GM19238 (cell line): ENCODE results near the gene LRRC37A.
"Not testable (repeated sequence)": the region's sequence is repeated elsewhere in the genome, so short reads cannot be mapped to it uniquely, and the experiment has no call there.

Source experiments
- DNase-seq: peaks from one replicate; pipeline ENCODE4 v3.0.0; 2011; ENCODE audit warnings: low spot score; ENCODE audit not compliant: insufficient read length

LRRC37A gene

DNA sequence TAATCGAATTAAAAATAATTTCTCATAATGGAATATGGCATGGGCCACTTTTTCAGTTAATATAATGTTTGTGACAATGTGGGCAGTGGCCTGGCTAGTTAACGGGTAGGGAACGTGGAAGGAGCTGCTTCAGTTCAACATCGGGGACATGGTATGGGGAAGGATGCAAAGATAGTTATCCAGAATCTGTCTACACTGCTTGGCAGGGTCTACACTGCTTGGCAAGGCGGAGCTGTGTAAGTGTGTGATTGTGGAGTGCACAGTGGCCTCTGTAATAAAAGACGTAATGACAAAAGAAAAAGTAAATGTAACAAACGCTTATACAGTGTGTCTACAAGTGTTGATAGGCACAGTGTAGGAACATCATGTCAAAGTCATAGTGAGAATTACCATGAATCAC is 7.3 kb upstream of the LRRC37A start:
- DNase-seq = not testable (repeated sequence)

DNA sequence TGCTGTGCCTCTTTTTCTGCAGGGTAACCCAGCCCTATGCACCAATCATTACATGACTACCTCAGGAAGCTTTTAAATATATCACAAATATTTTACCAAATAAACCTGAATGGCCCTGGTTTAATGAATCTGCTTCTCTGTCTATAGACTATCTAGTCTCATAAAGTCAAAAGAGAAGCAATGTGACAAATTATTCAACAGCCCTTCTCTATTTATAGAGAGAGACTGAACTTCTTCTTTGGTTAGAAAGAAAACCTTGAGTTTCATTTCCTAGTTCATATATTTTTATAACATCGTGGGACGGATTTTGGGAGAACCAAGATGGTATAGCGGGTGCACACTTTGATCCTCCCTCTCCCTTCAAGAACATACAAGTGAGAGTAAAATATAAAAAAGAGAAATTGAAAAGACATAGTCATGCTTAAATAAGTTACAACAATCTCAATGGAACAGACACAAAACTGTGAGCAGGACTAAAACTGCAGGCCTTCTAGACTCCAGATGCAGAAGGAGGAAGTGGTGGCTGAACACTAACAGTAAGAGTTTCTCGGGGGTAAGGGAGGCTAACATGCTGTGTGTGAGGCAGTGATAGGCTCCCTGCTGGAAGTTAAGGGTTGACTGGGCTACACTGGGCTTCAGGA is 3.9 kb upstream of the LRRC37A start:
- DNase-seq = not testable (repeated sequence)

DNA sequence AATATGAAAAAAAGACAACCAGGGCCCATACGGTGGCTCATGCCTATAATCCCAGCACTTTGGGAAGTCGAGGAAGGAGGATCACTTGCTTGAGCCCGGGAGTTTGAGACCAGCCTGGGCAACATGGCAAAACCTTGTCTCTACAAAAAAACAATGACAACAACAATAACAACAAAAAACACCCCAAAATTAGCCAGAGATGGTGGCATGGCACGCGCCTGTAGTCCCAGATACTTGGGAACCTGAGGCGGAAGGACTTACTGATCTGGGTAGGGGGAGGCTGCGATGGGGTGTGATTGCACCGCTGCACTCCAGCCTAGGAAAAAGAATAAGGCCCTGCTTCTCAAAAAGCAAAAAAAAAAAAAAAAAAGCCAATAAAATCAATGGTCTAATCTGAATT is 3.3 kb upstream of the LRRC37A start:
- DNase-seq = not testable (repeated sequence)

DNA sequence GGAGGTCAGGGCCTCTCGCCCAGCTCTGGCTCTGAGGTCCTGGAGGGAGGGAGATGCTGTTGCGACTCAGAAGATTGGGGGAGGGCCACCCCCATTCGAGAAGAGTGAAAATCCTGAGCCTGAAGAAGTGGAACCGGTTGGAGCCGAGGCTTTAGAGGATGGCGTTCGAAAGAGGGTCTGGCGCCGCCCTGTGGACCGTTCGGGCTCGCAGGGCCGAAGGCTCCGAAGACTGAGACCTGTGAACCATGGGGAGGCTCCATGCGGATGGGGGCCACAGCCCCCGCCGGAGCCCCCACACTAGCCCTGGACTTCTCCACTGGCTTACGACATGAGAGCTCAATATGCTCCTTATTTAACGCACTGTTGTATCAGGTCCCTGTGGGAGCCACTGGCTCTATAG is 46.3 kb downstream of the LRRC37A start:
- DNase-seq = not testable (repeated sequence)

DNA sequence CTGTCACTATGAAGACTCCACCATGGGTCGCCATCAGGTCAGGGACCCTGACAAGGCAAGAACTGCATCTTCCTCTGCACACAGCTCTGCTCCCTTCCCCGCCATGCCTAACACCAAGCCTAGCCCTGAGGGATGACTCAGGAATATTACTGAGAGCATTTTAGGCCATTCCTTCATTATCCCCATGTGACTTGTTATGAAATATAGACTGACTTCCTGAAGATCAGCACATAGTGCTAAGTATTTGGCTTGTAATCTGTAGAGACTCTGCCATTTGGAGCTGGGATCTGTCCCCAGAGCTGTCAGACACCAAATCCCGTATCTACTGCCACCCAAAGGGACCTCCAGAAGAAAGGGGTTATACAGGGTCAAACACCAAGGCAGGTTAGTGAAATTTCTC is 47.2 kb downstream of the LRRC37A start:
- DNase-seq = not testable (repeated sequence)

DNA sequence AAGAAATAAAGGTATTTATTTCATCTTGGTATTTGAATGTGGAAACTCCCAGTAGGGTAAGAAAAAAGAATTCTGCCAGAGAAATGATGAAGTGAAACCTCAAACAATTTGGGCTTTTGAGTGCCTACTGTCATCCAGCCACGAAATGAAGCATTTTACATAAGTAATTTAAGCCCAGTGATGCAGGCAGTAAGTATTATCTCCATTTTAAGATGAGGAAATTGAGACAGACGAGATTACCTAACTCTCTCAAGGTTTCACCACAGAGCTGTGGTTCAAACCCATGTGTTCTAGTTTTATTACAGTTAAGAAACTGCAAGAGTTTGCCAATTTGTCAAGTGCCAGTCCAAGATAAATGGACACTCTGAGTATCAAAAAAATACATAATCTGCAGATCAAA is 53.4 kb downstream of the LRRC37A start:
- not testable (repeated sequence) for DNase-seq

DNA sequence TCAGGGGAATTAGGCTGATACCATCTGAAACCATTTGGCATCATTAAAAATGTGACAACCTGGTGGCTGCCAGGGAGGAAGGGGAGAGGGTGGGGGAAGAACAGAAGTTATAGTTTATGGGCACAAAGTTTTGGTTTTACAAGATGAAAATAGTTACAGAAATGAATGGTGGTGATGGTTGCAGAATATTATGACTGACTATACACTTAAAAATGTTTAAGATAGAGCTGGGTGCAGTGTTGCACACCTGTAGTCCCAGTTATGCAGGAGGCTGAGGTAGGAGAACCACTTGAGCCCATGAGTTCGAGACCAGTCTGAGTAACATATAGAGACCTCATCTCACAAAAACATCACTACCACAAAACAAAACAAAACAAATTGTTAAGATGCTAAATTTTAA is 54.1 kb downstream of the LRRC37A start:
- not testable (repeated sequence) for DNase-seq

DNA sequence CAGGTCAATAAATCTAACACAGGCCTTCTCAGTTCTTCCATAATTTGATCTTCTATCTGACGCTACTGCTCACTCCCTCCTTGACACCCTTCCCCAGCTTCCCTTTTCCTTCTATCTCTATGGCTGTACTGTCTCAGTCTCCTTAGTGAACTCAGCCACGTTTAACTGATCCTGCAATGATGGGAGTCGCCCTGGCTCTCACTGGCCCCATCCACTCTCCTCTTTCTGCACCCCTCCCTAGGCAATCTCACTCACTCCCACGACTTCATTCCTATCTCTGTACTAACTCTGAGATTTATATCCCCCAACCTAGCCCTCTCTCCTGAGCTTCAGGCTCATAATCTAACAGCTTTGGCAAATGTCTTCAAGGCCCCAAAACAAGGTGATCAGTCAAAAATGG is 58.9 kb downstream of the LRRC37A start:
- not testable (repeated sequence) for DNase-seq

DNA sequence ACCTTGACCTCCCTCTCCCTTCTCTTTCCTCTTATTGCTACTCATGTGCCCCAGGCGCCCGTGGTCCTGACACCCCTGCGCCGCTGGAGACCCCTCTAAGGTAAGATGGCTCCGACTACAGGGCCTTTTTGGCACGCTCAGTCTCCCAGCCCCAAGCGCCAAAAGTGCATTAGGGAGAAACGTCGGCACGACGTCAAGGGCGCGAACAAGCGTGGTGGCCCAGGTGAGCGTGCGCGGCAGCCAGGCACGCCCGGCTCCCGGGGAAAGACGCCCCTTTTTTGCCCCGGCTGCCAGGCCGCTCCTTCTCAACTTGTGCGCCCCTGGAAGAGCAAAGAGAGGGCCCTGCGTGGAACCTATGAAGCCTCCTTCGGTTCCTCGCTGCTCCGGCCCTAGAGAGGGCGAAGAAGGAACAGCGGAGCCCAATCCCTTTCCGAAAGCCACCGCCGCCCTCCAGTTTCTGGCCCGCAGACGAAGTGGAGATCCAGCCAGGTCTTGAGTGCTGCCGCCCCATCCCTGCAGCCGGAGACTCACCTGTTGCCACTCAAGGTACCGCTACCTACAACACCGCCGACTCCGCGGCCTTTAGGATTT is 66.3 kb downstream of the LRRC37A start:
- DNase-seq = not testable (repeated sequence)

DNA sequence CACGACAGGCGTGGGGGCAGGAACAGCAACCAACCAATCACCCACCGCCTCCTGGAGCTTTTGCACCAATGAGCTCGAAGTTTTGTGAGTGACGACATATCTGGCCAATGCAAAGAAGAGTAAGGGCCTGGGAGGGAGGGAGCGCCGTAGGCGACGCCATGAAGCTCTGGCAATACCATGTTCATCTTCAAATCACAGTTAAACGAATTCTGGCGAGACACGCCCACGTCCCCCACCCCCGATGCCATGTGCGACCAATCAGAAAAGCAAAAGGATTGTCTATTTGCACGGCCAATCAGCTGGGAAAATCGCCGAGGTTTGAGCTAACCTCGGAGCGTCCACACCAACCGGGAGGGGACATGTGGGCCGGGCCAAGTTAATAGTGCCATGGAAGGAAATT is 66.8 kb downstream of the LRRC37A start, which contains the start of gene ARL17B:
Gene ARL17B, minus strand, starts transcription at position 12 of the 400 bp plus-strand sequence. CDS start 3,369 bp downstream, outside the sequence.
- DNase-seq = not testable (repeated sequence)

DNA sequence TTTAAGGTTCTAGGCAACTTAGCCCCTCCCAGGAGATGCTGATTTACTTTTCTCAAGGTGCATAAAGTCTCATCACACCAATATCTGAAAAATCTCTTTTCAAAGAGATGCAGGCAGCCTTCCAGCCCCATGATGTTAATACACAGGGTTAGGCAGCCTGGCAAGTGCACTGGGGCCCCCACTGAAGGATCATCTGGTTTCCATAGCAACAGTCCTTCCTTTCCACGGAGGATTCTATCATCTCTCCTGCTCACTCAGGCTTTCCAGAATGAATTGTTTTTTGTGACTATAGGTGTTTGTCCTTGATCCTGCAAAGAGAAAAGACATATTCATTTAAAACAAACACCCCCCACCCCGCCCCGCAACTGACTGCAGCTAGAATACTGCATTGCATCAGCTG is 72.6 kb downstream of the LRRC37A start:
- DNase-seq = not testable (repeated sequence)

DNA sequence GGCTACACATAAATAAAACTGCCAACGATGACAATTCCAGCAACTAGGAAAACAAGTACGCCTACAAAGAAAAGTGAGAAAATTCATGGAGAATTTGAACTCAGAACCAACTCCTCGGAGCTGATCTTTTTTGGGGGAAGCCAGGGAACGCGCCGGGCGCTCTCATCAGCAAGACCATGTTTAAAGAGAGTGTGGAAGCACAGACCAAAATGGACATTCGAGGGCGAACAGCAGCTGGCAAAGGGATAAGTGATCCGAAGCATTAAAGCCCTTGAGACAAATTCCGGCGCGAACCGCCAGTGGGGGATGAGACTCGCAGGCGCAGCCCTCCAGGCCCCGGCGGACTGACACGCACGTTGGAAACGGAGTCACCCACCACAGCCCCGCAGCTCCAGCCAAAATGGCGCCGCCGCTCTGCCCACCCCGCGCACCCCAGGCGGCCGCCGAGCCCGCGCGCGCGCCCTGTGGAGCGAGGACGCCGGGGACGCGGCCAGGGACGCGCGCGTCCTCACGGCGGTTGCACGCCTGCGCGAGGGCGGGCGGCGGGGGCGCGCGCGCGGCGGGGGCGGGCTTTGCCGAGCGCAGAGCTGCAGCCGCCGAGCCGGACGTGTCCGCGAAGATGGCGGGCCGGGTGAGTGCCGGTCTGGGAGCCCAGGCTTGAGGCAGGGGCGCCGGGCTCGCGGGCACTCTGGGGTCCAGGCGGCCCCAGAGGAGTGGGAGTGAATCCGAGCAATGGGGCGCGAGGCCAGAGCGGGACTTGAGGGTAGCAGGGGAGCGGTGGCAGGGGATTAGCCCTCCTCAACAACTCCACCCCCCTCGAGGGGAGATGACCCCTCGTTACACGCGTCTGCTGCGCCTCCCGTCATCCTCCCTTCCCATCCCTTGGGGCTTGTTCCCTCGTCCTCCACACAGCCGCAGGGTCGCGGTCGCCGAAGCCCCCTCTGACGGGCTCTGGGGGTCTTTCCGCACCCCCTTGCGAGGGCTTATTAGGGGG is 77.6 kb downstream of the LRRC37A start:
- DNase-seq = not testable (repeated sequence)

DNA sequence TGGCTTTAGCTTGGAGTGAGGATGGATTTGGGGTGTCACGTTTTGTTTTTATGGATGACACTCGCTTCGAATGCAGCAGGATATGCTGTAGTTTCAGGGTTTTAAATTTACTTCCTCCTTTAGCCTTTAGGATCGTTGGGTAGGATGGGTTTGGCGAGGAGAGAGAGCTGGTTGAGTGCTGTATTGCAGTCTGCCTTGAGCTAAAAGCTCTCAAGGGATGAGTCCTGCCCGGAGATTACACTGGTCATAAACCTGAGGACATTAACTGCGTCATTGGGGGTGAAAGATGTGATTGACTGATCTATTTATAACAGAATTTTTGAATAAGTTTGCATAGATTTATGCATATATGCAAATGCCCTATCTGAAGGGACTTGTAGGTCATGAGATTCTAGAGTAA is 78.5 kb downstream of the LRRC37A start:
- DNase-seq = not testable (repeated sequence)

DNA sequence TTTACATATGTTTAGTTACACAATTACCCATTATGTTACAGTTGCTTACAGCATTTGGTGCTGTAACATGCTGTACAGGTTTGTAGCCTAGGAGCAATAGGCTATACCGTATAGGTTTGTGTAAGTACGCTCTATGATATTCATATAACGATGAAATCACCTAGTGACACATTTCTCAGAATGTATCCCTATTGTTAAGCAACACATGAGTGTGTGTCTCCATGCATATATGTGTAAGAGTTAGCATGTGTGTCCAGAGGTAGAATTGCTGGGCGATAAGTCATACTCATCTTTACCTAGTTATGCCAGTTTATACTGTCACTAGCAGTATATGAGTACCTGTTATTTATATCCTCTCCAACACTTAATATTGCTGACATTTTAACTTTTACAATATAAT is 88.2 kb downstream of the LRRC37A start:
- not testable (repeated sequence) for DNase-seq

DNA sequence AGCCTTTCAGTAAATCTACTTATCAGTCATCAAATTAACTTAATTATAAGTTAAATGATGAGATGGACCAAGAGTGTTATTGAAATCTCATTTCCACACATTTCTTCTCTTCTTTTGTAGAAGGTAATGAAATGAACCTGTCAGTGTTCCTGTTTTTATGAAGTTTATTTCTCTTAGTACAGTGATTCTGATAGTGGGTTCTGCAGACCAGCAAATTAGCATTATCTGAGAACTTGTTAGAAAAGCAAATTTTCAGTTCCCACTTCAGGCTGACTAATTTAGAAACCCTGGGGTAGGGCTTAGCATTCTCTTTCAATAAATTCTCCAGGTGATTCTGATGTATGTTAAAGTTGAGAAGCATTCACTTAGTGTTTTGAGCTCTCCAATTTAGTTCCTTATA is 90.6 kb downstream of the LRRC37A start:
- DNase-seq = not testable (repeated sequence)
